GM18508 (cell line): ENCODE data around the gene NODAL.

Experiments
- ATAC-seq: cut with Tn5 transposase; IDR thresholded peaks from one replicate; pipeline ENCODE4 v1.9.1; 2021; ENCODE audit warnings: moderate number of reproducible peaks; ENCODE audit not compliant: insufficient read depth, unreplicated experiment

Gene NODAL

DNA sequence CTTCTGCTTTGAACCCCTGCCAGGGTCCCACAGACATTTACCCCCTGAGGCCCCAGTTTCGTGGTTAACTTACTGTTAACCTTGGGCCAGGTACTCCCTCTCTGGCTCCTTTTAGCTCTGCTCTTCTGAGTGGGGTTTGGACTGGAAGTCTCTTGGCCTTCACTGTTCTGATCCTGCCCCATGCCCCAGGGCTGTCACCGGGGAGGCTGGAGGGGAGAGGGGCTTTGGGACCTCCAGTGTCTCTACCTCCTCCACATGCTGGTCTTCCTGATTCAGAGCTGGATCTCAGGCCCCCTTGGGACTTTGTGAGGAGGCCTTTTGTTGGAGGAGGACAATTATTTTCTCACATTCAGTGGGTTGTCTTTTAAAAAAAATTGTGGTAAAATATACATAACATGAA lies 24.4 kb upstream of the NODAL start:
- no peak for ATAC-seq

DNA sequence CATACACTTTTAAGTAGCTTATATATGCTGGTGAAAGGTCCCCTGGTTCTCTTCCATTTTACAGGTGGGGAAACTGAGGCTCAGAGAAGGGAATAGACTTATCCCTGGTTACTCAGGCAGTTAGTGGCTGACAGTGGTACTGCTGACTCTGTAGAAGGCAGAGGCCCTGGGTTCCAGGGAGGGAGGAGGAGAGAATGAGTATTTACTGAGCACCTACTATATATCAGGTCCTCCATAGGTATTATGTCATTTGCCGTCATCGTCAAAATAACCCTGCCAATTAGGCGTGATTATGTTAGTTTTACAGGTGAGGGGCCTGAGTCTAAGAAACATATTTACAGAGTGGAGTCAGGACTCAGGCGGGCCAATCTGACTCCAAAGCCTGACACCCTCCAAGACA lies 23.8 kb upstream of the NODAL start:
- no peak for ATAC-seq

DNA sequence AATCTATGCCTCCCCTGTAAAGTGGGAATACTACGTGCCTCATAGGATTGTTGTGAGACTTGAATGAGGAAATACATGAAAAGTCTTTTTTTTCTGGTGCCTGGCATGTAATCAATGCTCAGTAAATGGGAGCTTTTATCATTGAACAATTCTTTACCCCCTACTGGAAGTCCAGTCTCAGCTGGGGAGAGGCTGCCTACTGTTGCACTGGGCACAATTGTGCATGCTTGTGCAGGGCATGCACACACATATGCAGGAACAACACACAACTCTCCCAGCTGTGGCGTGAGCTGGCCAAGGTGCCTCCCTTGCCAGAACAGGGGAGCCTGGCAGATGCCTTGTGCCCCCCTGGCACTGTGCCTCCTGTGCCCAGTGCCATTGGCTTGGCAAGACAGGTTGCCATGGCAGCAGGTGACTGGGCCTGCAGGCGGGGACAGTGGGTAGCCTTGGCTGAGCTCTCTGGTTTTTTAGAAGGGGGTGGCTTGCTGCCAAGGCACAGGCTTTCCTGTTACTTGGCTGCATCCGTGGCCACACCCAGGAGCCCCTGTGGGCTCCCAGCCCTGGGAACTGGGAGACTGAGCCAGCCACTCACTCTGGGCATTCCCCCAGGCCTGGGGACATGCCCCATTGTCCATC lies 21.0 kb upstream of the NODAL start:
- no peak for ATAC-seq

DNA sequence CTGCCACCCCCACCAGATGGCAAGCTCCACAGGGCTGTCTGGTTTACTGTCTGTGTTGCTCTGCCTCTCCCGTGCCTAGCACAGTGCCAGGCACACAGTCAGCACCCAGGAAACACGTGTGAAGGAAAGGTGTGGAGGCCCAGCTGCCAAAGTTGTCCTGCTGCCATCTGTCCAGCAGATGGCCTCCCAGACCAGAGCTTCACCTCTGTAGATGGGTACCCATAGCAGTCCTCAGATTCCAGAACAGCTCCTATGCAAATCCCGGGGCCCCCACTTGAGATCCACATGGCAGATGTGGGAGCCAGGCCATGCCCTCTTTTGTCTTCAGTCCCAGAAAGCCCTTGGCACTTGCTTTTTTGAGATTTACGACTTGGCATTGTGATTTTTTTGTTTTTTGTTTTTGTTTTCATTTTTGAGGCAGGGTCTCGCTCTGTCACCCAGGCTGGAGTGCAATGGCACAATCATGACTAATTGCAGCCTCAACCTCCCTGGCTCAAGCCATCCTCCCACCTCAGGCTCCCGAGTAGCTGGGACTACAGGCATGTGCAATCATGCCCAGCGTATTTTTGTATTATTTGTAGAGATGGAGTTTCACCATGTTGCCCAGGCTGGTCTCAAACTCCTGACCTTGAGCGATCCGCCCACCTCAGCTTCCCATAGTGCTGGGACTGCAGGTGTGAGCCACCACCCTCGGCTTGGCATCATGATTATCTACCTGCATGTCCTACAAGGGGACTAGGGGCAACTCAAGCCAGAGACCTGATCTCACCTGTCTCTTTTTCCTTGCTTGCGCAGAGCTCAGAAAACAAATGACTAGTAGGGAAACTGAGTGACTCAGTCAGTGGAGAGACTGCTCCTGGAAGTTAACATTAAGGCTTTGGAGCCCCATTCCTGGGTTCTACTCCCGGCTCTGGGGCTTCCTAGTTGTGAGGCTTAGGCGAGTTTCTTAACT lies 20.2 kb upstream of the NODAL start:
- no peak for ATAC-seq

- ATAC-seq = no peak
Observed at GRCh38 chr10:70459774-70460490, 18.5 kb upstream of the NODAL start.

DNA sequence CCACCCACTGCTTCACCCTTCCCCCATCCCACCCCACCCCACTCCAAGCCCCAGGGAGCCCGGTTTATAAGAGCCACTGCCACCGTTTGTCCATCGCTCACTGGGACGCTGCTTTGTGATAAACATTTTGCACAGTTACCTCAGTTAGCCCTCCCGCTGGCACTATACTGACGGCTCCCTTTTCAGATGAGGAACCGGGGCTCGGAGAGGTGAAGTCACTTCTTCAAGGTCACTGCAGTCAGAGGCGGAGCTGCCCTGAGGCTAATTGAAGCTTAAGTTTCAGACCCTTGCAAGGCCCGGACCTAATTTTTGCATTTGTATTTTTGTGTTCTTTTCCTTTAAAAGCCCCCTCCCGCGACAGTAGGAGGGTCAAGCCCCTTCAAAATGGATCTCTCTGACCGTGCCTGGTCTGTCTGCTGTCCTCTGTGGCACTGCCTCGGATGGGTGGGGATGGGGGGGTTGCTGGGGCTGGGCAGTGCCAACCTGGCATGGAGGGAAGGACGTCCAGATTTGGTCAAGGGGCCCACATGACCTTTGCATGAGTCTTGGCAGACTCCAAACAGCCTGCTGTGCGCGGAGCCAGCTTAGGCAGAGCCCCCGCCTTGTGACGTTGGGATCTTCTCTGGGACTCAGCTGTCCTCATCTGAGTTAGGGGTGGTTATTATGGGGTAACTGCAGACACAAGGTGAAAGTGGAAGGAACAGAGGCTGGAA lies 17.7 kb upstream of the NODAL start:
- no peak for ATAC-seq

GRCh38 chr10:70458329-70459060 lies 17.0 kb upstream of the NODAL start:
- no peak for ATAC-seq

GRCh38 chr10:70457759-70458305 lies 16.4 kb upstream of the NODAL start:
- no peak for ATAC-seq

DNA sequence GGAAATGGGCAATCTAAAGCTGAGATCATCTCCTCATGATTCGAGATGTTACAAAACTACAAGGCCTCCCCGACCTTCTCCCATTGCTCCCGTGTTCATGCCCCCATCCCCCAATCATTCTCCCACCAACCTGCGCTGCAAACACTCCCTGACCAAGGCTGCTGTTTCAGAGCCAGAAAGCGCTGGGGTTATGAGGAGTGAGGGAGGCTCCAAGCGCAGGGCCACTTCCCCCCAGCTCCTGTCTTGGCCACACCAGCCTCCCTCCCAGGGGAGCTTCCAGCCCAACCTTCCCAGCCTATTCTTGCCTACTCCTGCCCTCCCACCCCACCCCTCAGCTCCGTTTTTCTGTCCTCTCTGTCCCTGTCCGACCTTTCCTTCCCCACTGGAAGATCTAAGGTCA lies 14.7 kb upstream of the NODAL start:
- ATAC-seq = no peak

DNA sequence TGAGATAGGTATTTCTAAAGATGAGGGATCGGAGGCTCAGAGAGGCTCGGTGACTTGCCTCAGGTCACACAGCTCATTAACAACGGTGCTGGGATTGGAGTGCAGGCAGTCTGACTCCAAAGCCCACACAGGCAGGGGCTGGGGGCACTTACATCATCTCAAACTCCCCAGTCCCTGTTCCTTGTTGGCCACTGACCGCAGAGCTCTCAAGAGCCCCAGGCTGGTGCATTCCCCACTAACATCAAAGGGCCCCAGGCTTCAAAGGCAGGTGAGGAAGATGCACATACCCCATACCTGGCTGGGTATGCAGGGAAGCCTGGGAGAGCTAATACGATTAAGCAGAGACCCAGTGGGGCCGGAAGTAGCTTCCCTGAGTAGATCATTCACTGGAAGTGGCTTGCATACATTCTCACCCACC lies 13.7 kb upstream of the NODAL start:
- no peak for ATAC-seq

DNA sequence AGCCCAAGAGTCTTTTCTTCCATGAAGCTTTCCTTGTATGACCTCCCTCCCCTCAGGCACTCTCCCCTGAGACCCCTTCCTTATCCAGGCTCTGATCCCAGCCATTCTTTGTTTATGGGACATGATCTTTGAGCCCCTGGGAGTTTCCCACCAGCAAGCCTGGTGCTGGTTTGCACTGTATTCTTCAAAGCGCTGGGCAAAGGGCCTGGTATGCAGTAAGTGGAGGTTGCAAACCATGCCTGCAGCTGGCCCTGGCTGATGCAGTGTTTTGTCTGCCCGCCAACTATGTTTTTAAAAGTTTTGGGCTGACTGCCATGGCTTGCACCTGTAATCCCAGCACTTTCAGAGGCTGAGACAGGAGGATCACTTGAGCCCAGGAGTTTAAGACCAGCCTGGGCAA lies 6.8 kb upstream of the NODAL start:
- ATAC-seq = no peak

- ATAC-seq = no peak
Observed at GRCh38 chr10:70445718-70446657, 4.5 kb upstream of the NODAL start.

DNA sequence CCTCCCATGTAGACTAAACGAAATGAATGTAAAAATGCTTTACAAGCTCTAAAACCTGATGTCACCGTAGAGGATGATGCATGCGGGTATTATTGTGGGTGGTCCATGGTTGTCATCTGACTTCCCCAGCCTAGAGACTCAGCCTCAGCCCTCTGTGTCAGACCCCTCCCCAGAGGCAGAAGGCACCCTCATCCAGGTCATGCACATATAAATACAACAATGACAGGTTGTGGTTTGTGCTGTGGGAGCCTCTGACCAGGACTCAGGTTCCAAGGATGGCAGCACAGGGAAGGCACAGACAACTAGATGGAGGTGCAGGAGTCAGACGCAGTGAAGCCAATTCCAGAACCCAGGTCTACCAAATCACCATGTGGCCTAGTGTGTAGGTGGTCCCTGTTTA lies 3.3 kb upstream of the NODAL start:
- ATAC-seq = no peak

DNA sequence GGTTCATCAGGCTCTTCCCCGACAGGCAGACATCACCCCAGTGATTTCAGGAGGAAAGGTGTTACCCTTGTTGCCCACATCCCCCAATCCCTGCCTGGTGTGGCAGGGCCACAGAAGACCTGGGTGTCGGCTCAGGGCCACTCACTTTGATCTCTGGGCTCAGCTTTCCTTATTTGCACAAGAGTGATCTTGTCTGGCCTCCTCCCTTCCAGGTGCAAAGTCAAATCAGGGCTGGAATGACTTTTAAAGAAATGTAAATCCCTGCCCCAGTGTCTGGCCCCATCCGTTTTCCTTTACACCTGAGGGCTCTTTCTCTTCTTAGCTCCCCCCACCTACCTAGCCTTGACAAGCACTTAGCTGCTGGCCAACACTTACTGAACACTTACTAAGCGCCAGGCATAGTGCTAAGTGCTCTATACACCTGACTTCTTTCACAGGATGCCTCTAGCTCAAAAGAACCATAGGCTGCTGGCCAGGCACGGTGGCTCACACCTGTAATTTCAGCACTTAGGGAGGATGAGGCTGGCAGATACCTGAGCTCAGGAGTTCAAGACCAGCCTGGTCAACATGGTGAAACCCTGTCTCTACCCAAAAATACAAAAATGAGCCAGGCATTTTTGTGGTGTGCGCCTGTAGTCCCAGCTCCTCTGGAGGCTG lies 979 bp upstream of the NODAL start:
- ATAC-seq = no peak

DNA sequence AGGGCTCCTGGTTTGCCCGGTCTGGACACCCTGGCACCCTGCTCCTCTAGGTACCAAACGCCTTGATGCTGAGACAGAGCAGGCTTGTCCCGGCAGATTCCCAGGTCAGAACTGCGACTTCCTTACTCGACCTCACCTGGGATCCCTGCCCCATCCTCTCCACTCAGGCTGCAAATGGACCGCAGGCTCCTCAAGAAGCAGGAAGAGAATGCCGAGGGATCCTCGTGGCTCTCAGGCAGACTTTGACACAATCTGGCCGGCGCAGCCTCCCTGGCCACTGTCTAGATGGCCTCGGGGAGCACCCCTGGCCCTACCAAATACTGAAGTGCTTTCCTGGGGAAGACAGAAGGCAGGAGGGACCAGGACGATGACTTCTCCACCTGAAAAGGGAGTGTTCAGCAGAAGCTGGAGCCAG lies 421 bp upstream of the NODAL start:
- ATAC-seq = no peak

DNA sequence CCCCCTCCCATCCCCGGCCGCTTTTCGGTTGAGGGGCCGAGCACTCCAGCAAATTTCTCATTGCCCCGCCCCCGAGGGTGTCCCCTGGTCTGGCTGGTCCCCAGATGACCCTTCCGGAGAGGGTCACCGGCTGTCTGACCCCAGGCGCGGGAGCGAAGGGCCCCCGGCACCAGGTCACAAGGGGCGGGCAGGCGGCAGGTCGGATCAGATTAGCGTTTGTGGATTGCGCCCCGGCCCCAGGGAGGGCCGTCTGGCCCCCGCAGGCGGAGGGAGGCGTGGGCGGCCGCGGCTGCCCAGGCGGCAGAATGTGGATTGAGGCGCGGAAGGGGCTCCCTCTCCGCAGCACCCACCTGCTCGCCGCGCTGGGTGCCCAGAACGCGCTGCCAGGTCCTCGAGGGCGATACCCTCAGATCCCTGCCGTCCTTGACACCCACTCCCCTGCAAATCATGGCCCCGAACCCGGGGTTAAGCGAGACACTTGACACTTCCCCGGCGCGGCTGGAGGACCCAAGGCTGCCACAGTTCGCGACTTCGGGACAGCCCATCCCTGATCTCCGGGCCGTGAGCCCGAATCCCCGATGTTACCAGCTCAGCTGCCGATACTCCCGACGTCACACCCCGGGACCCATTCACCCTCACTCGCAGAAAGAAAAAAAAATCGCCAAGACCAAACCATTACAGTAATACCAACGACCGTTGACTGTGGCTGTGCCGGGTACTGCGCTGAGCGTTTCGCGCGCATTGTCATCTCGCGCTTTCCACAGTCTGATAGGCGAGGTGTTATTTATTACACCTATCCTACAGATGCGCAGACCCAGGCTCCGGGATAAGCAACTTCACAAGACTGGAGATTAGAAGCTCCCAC lies 953 bp downstream of the NODAL start:
- ATAC-seq = no peak

GRCh38 chr10:70437721-70438120 lies 3.8 kb downstream of the NODAL start:
- no peak for ATAC-seq
